ENCODE measurements around the gene C6orf47.
A peak's percentile ranks its signal among the peaks of the same experiment; 100 is the strongest.

Gene C6orf47

GRCh38 chr6:31658983-31659648, 1.5 kb downstream of the C6orf47 start:
- DNase-seq, result no peak

DNA sequence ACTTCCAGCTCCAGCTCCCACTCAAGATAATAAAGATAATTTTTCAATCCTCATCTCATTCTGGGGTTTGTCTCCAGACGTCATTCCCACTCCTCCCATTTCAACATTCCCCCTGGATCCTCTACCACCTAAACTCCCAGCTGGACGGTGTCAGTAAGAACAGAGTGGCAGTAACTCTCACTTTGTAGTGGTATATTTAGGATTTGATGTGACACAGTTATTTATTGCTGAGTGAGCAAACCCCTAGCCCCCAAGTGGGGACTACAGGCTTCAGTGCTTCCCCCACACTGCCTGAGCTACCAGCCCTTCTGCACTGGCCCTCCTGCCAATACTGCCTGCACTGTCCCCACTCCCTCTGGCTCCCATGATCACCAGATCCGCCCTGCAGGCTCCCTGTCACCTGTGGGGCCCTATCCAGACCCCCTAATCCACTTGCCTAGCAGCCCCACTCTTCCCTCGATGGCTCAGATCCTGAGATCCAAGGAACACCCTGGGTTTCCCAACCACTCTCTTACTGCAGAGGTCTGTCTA, 2.4 kb downstream of the C6orf47 start:
- DNase-seq, result no peak

DNA sequence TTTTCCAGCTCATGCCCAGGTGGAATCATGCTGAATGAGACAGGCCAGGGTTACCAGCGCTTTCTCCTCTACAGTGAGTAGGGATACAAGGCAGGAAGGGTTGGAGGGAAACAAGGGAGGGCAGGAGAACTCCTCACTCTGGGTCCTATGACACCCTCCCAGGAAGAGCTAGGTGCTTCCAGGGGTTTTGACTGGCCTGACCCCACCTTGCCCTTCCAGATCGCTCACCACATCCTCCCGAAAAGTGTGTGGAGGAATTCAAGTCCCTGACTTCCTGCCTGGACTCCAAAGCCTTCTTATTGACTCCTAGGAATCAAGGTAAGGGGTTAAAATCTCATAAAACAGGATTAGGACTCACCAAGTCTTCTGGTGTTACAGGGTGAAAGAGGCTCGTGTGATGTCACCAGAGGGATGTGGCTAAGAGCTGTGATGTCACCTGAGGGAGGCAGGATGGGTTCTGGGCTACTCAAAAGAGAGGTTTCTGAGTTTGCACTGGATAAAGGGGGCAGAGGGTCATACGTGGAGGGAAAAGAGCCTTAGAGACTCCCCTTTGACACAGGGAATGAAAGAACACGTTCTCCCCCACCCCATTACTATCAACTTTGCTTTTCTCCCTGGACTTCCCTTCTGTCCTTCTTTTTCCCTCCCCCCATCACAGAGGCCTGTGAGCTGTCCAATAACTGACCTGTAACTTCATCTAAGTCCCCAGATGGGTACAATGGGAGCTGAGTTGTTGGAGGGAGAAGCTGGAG, 3.0 kb downstream of the C6orf47 start:
- DNase-seq, result no peak

DNA sequence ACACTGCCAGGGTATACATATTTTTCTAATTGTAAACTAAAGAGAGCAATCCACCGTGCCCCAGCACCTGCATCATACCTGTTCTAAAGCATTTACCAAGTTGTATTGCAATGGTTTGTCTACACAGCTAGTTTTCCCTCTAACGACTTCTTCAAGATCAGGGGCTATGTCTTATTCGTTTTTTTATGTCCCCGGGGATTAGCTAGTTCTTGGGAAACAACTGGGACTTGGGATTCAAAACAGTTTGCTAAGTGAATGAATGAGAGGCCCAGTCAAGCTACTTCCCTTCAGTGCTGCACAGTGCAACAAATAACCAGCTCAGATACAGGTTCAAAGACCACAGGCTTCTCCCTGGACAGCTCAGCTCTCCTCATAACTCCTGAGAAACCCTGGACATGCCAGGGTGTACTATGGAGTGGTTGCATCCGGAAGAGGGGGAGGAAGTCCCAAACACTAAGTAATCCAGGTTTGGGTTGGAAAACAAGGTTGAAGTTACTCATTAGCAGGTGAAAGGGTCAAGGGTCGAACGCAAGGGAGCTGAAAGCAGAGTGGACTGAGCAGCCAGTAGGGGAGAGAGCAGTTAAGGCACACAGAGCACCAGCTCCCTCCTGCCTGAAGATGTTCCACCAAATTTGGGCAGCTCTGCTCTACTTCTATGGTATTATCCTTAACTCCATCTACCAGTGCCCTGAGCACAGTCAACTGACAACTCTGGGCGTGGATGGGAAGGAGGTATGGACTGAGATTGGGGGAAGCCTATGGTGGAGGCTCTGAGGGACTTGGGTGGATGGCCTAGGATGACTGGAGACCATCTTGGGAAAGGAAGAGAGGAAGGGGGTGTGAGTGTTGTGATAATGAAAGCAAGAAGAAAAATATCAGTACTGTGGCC, 5.0 kb downstream of the C6orf47 start, which contains the start of gene APOM:
Gene APOM (plus strand): TSS at position 546 of the 889 bp plus-strand sequence. CDS start 73 bp downstream, at position 619.
- no peak for DNase-seq

- DNase-seq, result no peak
These were observed 5.8 kb downstream of the C6orf47 start for GRCh38 chr6:31654574-31655348.

- DNase-seq, result peak; percentile 100
These were observed 7.5 kb downstream of the C6orf47 start for GRCh38 chr6:31652925-31653724.

GRCh38 chr6:31651602-31652191, 8.9 kb downstream of the C6orf47 start:
- no peak for DNase-seq

DNA sequence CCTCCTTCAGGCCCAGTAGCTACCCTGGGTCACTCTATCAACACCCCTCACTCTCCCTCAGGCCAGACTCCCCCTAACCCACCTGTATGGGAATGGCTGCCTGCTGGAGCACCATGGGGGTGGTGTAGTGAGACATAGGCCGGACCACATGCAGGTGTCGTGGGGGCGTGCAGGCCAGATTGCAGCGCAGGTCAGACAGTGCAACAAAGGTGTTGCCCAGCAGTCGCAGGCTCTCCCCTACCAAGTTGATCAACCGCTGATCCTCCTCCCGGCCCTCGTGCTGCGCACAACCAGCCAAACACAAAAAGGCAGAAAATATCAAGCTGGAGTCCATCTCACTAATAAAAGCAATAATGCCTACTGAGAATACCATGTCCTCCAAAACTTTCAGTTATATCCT, 15.3 kb downstream of the C6orf47 start:
- DNase-seq, result no peak

DNA sequence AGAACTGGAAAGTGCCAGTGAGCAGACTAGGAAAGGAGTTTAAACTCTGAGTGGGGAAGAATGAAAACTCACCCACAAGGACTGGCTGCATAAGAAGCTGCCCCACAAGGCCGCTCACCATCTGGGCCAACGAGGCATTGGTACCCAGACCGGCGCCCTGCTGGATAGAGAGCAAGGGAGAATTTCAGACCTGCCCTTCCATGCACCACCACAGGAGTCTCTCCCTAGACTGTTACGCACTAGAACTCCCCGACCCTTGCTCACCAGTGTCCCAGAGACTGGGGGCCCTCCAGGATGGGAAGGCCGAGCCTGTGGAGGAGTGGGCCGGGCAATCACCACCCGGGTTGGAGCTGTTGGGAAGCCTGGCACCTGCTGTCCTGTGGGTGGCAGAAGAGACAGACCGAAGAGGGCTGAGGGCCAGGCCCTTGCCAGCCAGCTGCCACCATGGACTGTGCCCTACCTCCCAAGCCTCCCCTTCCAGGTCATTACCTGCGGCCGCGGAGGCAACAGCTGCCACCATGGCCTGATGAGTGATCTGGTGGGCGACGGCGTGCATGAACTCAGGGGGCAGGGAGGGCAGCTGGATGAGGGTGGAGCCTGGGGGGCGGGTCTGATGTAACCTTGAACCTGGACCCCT, 16.6 kb downstream of the C6orf47 start:
- no peak for DNase-seq

DNA sequence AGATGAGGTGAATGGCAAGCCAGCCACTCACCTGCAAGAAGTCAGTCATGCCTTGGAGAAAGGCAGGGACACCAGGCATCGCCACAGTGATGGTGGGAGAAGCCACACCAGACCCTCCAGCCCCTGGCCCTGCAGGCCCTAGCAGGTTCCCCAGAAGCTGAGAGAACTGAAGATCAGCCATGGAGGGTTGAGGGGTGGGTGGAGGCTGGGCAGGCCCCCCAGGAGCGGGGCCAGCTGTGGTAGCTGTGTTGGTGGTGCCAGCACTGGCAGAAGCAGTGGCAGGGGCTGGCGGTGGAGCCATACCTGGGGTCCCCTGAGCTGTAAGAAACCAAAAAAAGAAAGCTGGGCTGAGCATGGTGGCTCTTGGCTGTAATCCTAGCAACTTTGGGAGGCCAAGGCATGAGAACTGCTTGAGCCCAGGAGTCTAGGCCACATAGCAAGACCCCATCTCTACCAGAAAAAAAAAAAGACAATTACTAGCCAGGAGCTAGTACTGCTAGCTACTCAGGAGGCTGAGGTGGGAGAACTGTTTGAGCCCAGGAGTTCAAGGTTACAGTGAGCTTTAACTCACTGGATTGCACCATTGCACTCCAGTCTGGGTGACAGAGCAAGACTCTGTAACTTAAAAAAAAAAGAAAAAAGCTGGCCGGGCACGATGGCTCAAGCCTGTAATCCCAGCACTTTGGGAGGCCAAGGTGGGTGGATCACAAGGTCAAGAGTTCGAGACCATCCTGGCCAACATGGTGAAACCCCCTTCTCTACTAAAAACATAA, 17.6 kb downstream of the C6orf47 start:
- DNase-seq, result no peak

- no peak for DNase-seq
These were observed 19.2 kb downstream of the C6orf47 start for GRCh38 chr6:31641370-31641769.

GRCh38 chr6:31640612-31641011, 20.0 kb downstream of the C6orf47 start:
- no peak for DNase-seq

DNA sequence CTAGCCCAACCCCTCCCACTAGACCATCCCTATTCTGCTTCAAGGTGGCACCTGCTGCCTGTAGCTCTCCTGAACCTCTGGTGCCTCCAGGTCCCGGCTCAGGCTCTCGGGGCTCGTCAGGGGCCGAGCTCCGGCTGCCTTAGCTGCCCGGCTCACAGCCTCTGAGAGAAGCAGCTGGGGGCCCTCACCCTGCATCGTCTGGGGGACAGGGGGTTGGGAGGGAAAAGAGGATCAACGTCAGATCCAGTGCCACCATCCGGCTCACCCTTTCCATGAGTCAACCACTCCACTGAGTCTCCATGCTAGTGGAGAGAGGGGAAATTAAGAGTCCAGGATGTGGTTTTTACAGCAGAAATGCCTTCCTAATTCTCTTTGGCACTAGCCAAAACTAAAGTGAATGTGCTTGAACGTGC, 21.1 kb downstream of the C6orf47 start:
- no peak for DNase-seq

DNA sequence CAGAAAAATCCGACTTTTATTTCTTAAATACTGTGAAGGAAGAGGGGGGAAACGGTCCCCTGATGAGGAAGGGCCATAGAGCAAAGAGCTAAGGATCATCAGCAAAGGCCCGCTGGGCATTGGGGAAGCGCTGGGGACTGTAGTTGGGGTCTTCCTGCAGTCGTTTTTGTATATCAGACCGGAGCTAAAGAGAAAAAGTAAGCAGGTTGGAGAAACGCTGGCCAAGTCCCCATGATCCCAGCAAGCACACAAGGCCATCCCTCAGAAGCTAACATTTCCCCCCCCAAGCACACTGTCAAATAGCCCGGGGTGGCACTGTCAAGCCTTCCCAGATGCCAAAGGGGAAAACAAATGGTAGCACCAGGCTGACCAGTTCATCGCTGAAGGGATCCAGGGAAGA, 21.5 kb downstream of the C6orf47 start:
- DNase-seq, result no peak

DNA sequence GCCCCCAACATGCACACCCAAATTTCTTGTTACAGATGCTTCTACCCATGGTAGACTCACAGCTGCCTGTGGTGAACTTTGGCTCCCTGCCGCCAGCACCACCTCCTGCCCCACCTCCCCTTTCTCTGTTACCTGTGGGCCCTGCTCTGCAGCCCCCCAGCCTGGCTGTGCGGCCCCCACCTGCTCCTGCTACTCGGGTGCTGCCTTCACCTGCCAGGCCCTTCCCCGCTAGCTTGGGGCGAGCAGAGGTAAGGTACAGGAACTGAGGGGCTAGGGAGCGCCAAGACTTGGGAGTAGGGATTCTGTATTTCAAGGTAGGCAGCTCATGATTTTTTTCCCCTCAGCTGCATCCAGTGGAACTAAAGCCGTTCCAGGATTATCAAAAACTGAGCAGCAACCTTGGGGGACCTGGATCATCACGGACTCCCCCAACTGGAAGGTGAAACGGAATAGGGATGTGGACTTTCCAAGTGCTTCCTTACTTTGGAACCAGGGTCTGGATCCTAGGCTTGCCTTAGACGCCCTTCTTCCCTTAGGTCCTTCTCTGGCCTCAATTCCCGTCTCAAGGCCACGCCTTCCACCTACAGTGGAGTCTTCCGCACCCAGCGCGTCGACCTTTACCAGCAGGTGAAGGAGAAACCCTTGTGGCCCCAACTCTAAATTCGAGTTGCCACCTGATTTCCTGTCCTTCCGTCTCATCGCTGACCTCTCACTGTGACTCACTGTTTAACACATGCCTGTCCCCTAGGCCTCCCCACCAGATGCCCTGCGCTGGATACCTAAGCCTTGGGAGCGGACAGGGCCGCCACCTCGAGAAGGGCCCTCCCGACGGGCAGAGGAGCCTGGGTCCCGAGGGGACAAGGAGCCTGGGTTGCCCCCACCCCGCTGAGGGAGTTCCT, 23.6 kb downstream of the C6orf47 start:
- no peak for DNase-seq

DNA sequence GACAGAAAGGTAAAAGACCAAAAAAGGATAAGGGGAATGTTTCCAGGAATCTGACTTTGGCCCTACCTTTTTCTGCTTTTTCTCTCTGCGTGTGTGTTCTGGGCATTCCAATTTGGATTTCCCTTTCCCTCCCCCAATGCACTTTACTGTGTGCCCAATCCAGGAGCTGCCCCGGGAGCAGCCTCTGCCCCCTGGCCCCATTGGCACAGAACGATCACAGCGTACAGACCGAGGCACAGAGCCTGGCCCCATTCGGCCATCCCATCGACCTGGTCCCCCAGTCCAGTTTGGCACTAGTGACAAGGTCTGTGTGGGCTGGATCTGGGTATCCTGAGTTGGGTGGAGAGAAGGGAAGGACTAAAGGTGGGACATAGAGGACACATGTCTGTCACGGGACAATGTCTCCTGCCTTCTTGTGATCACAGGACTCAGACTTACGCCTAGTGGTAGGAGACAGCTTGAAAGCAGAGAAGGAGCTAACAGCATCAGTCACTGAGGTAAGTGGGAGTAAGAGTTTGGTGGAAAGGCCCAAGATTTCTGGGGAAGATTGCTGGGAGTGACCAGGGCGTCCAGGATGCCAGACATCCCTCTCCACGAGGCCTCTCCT, 25.5 kb downstream of the C6orf47 start:
- no peak for DNase-seq

DNA sequence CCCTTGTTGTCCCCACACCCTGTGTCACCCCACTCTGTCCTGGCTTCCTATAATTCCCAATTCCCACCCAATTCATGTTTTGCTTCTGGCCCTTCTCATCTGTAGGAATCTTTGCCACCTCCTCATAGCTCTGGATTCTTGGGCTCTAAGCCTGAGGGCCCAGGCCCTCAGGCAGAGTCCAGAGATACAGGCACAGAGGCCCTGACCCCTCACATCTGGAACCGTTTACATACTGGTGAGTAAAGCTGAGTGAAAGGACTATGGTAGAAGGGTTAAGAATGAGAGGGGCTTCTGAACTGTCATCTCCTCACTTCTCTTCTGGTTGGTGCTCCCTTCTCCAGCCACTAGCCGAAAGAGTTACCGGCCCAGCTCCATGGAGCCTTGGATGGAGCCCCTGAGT, 26.4 kb downstream of the C6orf47 start:
- DNase-seq, result no peak

DNA sequence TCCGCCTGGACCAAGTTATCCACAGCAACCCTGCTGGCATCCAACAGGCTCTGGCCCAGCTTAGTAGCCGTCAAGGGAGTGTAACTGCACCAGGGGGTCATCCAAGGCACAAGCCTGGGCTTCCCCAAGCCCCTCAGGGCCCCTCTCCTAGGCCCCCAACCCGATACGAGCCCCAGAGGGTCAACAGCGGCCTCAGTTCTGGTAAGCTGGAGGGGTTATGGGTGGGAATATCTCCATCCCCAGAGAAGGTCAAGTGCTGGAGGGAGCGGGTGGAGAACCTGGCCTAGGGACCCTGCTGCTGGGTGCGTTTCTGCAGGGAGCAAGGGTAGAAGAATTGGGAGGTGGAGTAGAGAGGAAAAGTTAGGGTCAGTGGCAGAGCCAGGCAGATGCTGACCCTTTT, 27.1 kb downstream of the C6orf47 start:
- no peak for DNase-seq

Measured in retina (tissue), 1 donor.